NCI-H510A treated with DMSO at 0.1 percent for 48 hours (cell line): ENCODE measurements around the gene PRDX5.

Source experiments
- DNase-seq: peaks from one replicate; lab custom pipeline; 2025; lab: John Stamatoyannopoulos, UW

The PRDX5 gene

GRCh38 chr11:64347193-64347867 is 29.4 kb downstream of the PRDX5 start:
- no peak for DNase-seq

GRCh38 chr11:64348383-64349024 is 30.6 kb downstream of the PRDX5 start:
- no peak for DNase-seq

- DNase-seq = no peak
Observed at GRCh38 chr11:64349025-64349387, 31.1 kb downstream of the PRDX5 start.

GRCh38 chr11:64349404-64349803 is 31.5 kb downstream of the PRDX5 start:
- no peak for DNase-seq

GRCh38 chr11:64351136-64351631 is 33.3 kb downstream of the PRDX5 start:
- no peak for DNase-seq

GRCh38 chr11:64352099-64352994 is 34.4 kb downstream of the PRDX5 start:
- peak; percentile 83 for DNase-seq

GRCh38 chr11:64352995-64353714 is 35.2 kb downstream of the PRDX5 start:
- DNase-seq = peak; percentile 83

- DNase-seq = no peak
Observed at GRCh38 chr11:64353715-64354506, 36.0 kb downstream of the PRDX5 start.

- peak; percentile 84 for DNase-seq
Observed at GRCh38 chr11:64355078-64355940, 37.4 kb downstream of the PRDX5 start.

GRCh38 chr11:64356498-64357411 is 38.8 kb downstream of the PRDX5 start:
- DNase-seq = peak; percentile 33

GRCh38 chr11:64357446-64357845 is 39.5 kb downstream of the PRDX5 start:
- no peak for DNase-seq

- no peak for DNase-seq
Observed at GRCh38 chr11:64357904-64358535, 40.1 kb downstream of the PRDX5 start.

GRCh38 chr11:64358536-64358906 is 40.6 kb downstream of the PRDX5 start:
- no peak for DNase-seq

GRCh38 chr11:64358907-64359711 is 41.2 kb downstream of the PRDX5 start, which contains the start of gene RPS6KA4:
Gene RPS6KA4 (plus strand): TSS chr11:64359162. CDS start chr11:64359236, 74 bp downstream.
- DNase-seq = peak; percentile 53

- DNase-seq = peak; percentile 26
Observed at GRCh38 chr11:64359712-64360445, 42.0 kb downstream of the PRDX5 start.

GRCh38 chr11:64360448-64360921 is 42.6 kb downstream of the PRDX5 start:
- DNase-seq = no peak

- DNase-seq = no peak
Observed at GRCh38 chr11:64361659-64362058, 43.7 kb downstream of the PRDX5 start.
